HG03457 (cell line): ENCODE measurements around the gene JAKMIP1.

ENCODE experiments used
- ATAC-seq: cut with Tn5 transposase; IDR thresholded peaks from one replicate; pipeline ENCODE4 v1.9.1; 2021; ENCODE audit warnings: moderate number of reproducible peaks; ENCODE audit not compliant: unreplicated experiment

The JAKMIP1 gene

DNA sequence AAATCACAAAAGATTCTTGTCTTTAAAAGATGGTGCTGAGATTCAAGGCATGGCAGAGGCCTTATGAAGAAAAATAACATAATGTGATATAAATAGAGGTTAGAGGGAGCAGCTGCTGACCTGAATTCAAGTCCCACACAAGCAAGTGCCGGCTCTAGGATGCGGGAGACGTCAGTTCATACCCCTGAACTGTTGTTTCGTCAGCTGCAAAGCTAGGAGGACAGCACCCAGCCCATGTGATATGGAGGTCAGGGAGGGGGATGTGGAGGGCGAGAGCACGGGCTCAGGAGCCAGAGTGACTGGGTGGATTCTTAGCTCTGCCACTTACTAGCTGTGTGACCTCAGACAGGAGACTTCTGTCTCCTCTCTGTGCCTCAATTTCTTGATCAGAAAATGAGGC is 77.9 kb downstream of the JAKMIP1 start:
- ATAC-seq = no peak

GRCh38 chr4:6121941-6122340 is 78.4 kb downstream of the JAKMIP1 start:
- no peak for ATAC-seq

- ATAC-seq = no peak
Measured at GRCh38 chr4:6121276-6121850, 79.0 kb downstream of the JAKMIP1 start.

- no peak for ATAC-seq
Measured at GRCh38 chr4:6120361-6120760, 80.0 kb downstream of the JAKMIP1 start.

DNA sequence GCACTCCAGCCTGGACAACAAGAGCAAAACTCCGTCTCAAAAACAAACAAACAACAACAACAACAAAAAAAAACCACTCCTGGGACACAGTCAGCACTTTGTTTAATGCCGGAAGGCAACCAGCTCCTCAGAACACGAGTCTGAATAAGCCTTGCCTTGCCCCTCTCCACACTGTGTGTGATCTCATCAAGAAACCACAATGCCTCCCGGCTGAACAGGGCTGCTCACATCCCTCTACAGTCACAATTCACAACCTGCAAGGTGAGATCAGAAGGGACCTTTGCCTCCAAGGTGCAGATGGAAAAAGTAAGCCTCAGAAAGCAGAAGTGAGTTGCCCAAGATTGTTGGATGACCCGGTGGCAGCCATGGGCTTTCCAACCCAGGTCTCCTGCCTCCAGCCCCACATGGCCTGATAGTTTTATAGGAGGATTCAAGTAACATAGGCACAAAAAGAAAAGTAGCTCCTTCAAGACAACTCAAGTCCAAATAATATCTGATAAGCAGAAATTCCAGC is 80.8 kb downstream of the JAKMIP1 start:
- no peak for ATAC-seq

- no peak for ATAC-seq
Measured at GRCh38 chr4:6118201-6118600, 82.1 kb downstream of the JAKMIP1 start.

- no peak for ATAC-seq
Measured at GRCh38 chr4:6116696-6117285, 83.6 kb downstream of the JAKMIP1 start.

GRCh38 chr4:6115746-6116586 is 84.4 kb downstream of the JAKMIP1 start:
- no peak for ATAC-seq

GRCh38 chr4:6115342-6115741 is 85.0 kb downstream of the JAKMIP1 start:
- ATAC-seq = no peak

GRCh38 chr4:6114601-6115000 is 85.7 kb downstream of the JAKMIP1 start:
- ATAC-seq = no peak

DNA sequence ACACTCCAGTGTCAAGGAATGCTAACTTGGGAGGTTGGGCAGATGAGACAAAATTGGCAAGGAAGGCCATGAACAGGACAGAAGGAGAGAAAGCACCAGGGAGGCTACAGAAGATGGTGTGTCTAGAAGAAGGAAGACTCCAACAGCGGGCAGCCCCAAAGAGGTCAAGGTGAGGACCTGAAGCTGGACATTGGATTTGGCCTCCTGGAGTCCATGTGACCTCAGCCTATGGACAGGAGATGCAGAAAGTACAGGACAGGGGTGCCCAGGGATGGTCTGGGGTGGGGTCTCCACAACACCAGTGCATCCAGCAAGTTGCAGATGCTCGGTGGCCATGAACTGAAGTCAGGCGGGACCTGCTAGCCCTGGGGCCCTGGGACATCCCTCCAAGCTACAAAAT is 86.2 kb downstream of the JAKMIP1 start:
- no peak for ATAC-seq

GRCh38 chr4:6113641-6114040 is 86.7 kb downstream of the JAKMIP1 start:
- ATAC-seq = no peak

DNA sequence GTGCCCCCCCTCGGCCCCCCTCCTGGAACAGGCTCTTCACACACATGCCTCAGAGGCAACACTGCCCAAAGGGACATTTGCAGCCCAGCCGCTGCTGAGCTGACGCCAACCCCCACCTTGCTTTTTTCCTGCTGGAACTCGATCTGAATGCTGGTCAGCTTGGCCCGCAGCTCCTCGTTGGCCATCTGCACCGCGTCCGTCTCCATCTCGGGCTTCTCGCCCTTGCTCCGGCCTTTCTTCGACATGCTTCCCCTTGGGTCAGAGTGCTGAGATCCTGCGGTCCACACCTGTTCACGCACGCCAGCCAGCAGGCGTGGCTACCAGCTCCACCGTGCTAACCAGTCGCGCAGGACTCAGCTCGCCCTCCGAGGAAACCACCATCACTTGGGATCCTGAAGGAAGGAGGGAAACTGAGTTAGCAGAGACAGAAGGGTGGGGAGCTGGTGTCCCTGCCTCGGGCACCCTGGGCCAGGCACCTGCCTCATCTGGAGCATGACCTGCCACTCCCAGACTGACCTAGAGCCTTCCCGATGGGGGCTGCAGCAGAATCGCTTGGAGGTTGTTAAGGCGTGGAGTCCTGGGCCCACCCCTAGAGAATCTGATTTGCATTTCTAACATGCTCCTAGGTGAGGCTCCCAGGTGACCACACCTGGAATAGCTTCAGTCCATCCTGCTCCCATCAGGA is 87.6 kb downstream of the JAKMIP1 start:
- ATAC-seq = no peak

DNA sequence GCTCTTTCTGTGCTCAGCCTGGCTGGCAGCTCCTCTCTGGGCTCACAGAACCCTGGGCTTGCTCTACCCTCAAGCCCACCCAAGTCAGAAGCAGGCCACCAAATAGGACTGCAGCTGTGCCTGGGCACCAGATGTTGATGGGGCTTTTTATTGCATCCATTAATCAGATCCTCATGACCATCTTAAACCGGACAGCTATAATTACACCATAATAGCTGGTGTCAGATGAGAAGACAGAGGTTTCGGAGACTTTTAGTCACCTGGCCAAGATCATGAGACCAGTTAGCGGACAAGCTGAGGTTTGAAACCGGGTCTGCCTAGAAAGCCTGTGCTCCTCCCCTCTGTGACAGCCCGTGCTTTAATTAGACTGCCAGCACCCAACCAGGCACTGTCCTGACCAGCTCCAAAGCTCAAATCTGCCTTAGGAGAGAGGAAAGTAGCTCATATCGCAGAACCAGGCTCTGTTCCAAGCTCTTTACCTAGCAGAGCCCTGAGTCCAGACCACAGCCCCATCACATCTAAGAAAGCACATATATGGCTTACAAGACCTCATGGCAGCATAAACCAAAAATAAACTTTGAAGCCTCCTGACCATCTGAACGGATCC is 88.9 kb downstream of the JAKMIP1 start:
- no peak for ATAC-seq

DNA sequence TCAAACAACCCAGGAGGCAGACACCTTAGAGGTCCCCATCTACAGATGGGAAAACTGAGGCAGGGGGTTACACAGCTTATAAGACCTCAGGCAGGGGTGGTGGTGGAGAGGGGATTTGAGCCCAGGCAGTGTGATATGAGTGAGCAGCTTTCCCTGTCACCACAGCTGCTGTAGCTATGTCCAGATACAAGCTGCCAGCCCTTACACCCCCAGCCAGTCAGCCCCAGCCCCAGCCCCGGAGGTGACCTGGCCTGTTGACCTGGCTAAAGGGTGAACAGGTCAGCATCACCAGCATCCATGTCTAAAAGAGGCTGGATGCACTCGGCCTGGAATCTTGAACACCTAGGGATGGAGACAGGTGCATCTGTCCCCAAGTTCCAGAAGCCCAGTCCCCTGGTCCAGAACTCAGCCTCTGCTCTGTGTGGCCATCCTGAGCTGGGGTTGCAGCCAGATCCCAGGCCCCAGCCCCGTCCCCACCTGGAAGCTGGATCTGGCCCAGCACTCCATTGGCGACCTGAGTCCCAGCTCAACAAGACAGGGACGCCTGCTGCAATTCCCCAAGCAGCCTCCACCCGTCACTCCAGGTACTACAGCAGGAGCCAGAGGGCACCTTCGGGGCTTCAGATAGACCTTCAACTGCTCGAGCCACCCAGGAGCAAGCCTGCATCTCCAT is 89.5 kb downstream of the JAKMIP1 start:
- no peak for ATAC-seq

DNA sequence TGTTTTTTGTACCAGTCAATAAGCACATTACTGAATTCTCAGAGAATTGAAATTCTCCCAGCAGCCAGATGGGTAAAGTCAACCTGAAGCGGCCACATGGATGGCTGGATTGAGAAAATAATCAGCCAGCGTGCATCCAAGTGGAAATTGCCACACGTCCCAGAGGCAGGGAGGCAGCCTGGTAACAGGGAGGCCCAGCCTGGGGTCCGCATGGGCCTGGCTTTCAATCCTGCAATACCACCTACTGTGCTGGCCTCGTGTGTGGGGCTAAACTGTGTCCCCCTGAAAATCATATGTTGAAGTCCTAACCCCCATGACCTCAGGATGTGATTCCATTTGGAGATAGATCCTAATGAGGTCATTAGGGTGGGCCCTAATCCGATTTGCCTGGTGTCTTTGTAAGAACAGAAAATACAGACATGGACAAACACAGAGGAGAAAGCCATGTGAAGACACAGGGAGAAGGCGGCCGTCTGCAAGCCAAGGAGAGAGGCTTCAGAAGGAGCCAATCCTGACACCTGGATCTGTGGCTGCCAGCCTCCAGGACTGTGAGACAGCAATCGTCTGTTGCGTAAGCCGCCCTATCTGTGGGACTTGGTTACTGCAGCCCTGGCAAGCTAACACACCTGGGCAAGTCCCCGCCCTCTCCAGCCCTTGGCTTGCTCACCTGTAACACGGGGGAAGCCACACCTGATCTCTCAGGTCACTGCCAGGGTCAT is 90.3 kb downstream of the JAKMIP1 start:
- no peak for ATAC-seq

- no peak for ATAC-seq
Measured at GRCh38 chr4:6107886-6108285, 92.5 kb downstream of the JAKMIP1 start.

GRCh38 chr4:6107114-6107791 is 93.1 kb downstream of the JAKMIP1 start:
- no peak for ATAC-seq

GRCh38 chr4:6106156-6106555 is 94.2 kb downstream of the JAKMIP1 start:
- no peak for ATAC-seq
